GM18511 (cell line): ENCODE data around the gene CDK12.
"Not testable (repeated sequence)": the region's sequence is repeated elsewhere in the genome, so short reads cannot be mapped to it uniquely, and the experiment has no call there.

Experiments
- ATAC-seq: cut with Tn5 transposase; IDR thresholded peaks from one replicate; pipeline ENCODE4 v1.9.1; 2021; ENCODE audit warnings: mild to moderate bottlenecking, moderate library complexity; ENCODE audit not compliant: unreplicated experiment

CDK12 gene

DNA sequence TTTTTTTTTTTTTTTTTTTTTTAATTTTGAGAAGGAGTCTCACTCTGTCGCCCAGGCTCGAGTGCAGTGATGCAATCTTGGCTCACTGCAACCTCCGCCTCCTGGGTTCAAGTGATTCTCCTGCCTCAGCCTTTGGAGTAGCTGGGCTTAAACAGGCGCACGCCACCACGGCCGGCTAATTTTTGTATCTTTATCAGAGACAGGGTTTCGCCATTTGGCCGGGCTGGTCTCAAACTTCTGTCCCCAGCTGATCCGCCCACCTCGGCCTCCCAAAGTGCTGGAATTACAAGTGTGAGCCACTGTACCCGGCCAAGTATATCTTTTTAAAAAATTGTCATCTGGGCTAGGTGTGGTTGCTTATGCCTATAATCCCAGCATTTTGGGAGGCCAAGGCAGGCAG, 35.6 kb downstream of the CDK12 start:
- not testable (repeated sequence) for ATAC-seq

DNA sequence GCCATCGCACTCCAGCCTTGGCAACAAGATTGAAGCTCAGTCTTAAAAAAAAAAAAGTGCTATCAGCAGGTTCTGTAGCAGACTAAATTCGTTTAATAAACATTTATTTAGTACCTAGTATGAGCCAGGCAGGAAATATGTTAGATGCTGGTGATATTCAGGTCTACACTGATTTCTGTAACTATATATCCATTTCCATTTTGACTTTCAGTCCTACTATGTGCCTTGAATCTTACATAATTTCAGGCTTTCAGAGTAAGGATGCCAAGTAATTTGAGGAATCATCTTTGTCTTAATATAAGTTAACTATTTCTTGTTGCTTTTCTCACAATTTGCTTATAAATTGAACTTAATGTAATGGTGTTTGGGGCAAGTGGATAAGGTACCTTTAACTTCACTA, 46.2 kb downstream of the CDK12 start:
- ATAC-seq = no peak

DNA sequence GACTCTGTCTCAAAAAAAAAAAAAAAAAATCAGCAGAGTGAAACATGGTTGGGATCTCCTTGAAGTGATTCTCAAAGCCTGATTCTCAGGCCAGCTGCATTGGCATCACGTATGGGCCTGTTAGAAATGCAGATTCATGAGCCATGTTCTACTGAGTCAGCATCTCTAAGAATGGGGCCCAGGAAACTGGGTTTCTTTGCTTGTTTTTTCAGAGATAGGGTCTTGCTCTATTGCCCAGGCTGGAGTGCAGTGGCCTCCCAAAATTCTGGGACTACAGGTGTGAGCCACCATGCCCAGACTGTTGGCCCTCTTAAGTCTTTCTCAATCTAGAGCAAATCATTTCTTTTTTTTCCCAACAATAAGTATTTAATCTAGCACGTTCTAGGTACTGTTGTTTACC, 47.7 kb downstream of the CDK12 start:
- no peak for ATAC-seq

DNA sequence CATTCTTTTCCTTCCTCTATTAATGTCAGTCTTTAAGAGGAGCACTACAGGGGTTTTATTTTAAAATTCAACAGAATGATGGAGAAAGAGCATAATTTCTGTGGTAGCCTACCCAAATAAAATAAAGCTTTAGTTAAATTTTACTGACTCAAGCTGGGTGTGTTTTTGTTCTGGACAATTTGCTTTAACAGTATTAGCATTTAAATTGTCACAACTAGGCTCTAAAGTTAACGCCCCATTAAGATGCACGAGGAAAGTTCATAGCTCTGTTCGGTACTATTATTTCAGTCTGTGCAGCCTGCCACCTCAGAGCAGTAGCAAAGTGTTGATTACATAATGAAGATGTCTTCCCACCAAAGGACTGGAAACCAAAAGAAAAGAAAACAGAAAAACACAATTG, 52.0 kb downstream of the CDK12 start:
- no peak for ATAC-seq

DNA sequence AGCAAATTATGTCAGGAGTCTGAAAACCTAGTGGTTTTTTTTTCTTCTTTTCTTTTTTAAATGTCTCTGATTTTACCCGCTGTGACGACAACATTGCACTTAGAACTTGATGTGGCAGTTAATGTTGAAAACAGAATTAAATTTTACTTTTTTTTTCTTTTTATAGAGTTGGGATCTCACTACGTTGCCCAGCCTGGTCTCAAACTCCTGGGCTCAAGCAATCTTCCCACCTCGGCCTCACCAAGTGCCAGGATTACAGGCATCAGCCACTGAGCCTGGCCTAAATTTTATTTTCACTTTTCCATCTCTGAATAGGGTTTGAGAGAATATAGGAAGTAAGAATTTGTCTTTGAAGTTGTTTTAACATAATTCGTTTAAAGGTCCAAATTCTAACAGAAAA, 52.6 kb downstream of the CDK12 start:
- ATAC-seq = no peak

DNA sequence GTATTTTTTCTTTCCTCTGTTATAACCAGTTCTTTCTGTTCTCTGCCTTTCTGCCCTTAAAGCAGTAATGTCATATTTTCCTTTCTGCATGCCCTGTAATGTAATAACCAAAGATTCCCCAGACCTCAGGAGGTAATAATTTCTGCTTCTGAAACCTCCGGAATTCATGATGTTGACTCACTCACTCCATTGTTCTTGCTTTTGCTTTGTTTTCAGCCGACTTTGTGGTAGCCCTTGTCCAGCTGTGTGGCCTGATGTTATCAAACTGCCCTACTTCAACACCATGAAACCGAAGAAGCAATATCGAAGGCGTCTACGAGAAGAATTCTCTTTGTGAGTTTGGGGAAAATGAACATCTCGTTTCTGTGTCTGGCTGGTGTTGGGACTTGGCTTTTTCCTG, 55.9 kb downstream of the CDK12 start:
- no peak for ATAC-seq

DNA sequence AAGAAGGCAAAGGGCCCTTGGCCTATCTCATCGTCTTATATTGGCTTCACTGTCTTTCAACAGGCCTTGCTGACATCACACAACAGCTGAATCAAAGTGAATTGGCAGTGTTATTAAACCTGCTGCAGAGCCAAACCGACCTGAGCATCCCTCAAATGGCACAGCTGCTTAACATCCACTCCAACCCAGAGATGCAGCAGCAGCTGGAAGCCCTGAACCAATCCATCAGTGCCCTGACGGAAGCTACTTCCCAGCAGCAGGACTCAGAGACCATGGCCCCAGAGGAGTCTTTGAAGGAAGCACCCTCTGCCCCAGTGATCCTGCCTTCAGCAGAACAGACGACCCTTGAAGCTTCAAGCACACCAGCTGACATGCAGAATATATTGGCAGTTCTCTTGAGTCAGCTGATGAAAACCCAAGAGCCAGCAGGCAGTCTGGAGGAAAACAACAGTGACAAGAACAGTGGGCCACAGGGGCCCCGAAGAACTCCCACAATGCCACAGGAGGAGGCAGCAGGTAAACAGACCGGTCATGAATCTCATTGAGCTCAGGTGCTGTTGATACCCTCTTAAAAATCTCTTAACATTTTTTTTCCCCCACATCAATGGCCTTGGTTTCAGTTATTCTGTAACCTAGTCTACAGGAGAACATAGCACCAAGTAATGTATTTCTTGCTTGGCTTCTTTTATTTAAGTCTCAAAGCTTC, 64.7 kb downstream of the CDK12 start:
- ATAC-seq = no peak

DNA sequence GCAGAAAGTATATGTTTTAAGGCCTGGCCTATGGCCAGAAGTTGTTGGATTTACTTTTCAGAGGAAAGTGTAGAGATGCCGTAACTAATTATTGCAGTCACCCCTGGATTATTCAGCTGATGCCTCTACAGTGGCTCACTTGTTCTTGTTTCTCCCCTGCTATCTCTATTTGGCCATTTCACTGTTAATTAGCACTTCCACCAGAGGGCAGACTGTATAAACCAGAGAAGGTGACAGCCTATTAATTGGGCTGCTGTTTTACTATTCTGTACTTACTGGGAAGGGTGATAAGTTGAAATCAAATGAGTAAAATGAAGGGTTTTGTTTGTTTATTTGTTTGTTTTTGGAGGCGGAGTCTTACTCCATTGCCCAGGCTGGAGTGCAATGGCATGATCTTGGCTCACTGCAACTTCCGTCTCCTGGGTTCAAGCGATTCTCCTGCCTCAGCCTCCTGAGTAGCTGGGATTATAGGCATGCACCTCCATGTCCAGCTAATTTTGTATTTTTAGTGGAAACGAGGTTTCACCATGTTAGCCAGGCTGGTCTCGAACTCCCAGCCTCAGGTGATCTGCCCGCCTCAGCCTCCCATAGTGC, 66.0 kb downstream of the CDK12 start:
- no peak for ATAC-seq

DNA sequence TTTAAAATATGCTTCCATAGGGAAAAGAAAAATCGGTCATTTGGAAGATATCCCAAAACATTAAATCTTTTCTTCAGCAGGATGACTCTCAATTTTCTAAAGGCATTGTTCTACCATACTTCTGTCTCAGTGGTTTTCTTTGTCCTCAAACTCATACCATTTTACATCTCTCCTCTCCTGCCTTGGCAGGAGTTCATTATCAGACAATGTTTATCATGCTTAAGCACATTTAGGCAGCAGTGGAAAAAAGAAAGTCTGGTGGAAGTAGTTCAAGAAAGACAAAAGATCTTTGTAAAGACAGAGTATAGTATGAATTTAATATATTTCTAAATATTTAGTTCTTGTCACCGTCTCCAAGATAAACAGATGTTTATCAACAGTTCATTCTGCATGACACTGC, 68.2 kb downstream of the CDK12 start:
- no peak for ATAC-seq

DNA sequence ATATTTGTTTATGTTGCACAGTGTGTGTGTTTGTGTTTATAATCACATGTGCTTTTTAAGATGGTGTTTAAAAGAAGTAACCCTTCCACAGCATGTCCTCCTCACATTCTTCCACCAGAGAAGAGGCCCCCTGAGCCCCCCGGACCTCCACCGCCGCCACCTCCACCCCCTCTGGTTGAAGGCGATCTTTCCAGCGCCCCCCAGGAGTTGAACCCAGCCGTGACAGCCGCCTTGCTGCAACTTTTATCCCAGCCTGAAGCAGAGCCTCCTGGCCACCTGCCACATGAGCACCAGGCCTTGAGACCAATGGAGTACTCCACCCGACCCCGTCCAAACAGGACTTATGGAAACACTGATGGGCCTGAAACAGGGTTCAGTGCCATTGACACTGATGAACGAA, 69.2 kb downstream of the CDK12 start:
- no peak for ATAC-seq

DNA sequence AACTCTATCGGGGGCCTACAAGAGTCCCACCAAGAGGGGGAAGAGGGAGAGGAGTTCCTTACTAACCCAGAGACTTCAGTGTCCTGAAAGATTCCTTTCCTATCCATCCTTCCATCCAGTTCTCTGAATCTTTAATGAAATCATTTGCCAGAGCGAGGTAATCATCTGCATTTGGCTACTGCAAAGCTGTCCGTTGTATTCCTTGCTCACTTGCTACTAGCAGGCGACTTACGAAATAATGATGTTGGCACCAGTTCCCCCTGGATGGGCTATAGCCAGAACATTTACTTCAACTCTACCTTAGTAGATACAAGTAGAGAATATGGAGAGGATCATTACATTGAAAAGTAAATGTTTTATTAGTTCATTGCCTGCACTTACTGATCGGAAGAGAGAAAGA, 70.0 kb downstream of the CDK12 start:
- no peak for ATAC-seq

DNA sequence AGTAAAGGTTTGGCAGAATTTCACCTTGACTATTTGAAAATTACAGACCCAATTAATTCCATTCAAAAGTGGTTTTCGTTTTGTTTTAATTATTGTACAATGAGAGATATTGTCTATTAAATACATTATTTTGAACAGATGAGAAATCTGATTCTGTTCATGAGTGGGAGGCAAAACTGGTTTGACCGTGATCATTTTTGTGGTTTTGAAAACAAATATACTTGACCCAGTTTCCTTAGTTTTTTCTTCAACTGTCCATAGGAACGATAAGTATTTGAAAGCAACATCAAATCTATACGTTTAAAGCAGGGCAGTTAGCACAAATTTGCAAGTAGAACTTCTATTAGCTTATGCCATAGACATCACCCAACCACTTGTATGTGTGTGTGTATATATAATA, 72.6 kb downstream of the CDK12 start:
- no peak for ATAC-seq

DNA sequence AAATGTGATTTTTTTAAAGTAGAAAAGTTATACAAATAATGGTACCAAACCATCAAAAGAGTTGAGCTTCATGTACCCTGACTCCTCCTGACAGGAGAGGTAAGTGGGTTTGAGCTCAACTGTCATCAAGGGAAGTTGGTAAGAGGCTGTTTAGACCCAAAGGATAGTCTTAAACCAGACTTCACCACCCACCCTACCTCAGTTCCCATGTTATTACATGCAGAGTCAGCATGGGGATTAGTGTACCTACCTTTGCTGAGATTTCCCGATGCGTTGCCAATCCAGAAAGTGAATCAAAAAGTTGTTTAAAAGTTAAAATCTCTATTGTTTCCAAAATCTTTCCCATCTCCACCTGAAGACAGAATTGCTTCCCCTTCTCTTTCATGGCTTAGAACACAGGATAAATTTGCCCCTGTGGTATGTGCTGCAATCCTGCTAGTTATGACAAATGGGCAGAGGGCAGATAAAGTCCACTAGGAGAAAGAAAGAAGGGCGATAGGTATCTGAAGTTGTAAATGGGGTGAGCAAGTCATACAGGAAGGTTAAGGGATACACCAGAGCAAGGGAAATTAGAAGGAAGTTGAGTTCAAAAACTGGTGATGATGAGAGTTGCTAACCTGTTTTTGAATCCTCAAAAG, 73.6 kb downstream of the CDK12 start:
- ATAC-seq = no peak

DNA sequence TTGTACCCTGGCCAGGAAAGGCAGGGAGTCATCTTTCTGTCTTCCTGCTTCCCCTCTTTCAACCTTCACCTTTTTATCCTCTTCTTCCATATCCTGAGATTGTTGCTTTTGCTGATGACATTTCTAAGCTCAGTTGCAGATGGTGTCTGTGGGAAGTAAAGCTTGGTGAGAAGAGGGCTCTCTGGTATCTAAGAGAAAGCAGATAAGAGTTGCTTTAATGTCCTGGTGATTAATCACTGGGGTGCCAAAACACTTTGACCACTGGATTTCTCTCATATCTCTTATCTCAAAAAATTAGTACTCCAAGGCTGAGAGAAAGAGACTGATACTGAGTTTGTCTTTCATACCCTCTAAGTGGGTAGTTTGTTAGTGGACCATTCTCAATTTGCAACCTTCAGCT, 75.2 kb downstream of the CDK12 start:
- ATAC-seq = no peak

DNA sequence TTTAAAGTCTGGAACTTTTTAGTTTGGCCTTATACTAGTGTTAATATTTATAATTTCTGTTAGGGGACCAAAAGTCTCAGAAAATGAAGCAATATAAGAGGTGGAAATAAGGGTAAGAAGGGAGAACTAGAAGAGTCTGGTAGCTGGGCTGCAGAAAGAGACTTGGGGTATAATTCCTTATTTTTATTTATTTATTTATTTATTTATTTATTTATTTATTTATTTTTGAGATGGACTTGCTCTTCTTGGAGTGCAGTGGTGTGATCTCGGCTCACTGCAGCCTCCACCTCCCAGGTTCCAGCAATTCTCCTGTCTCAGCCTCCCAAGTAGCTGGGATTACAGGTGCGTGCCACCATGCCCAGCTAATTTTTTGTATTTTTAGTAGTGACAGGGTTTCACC, 76.1 kb downstream of the CDK12 start:
- not testable (repeated sequence) for ATAC-seq

DNA sequence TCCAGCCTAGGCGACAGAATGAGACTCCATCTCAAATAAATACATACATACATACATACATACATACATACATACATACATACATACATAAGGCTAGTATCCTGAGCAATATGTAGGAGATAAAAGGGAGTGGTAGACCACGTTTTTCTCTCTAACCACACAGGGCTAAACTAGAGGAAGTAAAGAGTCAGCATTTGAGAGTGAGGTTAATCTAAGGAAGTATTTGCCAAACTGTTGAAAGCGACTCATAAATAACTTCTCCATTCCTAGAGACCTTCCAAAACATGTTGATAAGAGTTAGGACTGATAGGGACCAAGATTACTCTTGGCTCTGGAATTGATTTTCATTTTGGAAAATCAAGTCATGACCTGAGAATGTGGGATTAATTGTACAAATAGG, 77.6 kb downstream of the CDK12 start:
- ATAC-seq = no peak

DNA sequence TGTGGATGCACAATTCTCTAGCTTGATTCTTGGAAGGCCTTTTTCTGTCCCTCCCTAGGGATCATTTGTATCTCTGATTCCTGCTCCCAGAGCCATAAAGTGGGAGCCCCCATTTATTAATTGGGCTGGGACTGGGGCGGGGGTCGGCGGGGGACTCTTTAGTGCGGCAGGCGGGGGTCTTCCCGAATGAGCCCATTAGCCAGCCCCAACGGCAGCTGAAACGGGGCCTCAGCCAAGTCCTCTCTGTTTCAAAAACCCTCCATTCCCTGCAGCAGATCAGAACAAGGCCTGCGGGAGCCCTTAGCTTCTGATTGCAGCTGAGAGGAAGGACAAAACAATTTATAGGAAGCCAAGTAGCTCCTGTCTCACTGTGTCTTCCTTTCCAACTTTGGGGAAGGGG, 79.3 kb downstream of the CDK12 start:
- ATAC-seq = no peak

DNA sequence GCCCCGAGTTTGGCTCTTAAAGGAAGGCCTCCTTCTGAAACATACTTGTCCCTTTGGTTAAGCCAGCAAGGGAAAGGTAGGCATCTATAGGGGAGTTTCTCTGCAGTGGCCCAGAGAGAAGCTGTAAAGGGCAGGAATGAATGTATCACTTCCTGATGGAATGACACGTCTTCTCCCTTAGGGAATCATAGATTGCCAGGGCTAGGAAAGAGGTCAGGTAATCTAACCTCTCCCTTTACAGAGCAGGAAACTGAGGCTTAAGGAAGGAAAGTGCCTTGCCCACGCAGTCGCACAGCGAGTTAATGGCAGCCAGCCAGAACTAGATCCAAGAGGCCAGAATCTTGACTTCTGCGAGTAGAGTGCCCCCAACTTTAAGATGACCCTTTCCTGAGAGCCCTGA, 80.4 kb downstream of the CDK12 start:
- no peak for ATAC-seq

DNA sequence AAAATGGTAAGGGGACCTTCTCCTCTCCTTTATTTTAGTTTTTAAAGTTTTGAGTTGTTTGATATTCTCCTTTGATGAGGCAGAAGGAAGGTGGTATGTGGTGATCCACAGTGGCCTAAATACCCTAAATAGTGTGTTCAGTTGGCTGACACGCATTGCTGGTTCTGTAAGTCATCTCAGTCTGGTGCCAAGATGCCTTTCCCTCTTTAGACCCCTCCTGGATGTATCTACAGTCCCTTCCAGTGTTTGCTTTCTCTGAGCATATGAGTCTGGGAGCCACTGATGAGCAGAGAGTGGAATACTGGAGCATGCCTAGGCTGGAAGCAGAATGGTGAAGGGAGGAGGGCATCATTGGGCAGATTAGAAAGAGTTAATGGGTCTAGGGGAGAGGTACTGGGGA, 81.9 kb downstream of the CDK12 start:
- no peak for ATAC-seq

DNA sequence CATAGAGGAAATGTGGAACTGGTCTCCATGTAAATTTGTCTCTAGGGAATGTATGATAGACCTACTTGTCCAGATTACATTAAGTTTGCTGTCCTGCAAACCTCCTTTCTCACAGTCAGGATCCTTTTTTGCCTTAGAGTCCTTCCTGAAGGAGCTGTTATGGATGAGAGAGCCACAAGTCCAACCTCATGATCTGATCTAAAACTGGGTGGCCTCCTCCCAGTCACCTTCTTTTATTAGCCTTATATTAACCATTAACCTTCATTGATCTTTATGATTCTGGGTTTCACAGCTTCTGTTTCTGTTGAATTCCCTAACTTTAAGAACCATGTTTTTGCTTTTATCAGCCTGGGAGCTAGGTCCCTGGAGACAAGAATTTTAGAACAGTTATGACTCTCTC, 82.4 kb downstream of the CDK12 start:
- no peak for ATAC-seq

DNA sequence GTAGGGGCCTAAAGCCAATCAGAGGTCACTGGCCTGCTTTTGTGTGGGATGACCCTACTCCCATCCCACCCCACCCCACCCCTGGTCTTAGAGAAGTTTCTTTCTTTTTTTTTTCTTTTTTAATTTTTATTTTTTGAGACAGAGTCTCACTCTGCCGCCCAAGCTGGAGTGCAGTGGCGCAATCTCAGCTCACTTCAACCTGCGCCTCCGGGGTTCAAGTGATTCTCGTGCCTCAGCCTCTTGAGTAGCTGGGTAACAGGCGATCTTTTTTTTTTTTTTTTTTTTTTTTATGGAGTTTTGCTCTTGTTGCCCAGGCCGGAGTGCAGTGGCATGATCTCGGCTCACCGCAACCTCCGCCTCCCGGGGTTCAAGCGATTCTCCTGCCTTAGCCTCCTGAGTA, 83.1 kb downstream of the CDK12 start:
- ATAC-seq = not testable (repeated sequence)

DNA sequence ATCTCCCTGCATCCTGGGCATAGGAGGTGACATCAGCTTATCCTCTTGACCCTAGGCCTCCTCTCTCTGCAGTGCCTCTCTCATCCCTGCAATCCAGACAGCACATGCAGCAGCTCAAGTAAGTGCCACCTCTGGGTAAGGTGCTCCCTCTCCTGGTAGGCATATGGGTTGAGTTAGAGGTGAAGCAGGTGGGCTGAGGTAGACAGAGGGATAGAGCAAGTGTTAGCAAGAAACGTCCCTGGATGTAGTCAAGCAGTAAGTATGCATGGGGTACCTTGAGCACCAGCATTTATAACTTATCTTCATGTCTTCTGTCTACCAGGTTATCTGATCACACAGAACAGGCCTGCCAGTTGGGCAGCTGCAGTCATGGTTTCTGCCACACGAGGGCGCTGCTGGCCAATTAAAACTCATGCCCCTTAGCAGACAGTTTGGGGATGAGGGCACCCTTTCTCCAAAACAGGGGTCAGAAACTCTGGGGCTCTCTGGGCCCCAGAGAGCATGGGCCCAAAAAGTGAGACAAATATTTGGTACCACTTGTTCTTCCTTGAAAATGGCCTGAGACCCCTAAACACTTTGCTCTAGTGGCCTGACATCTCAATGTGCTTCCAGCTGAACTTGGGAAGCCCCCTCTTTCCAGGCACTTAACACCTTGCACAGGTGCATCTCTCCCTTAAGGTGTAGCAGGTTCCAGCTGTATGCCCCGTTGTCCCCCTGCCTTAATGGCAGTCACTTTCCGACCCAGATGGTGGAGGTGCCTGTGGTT, 86.6 kb downstream of the CDK12 start:
- no peak for ATAC-seq
